Kasumi-1 (cell line): ENCODE data around the gene CLDN7.

Experiments
- DNase-seq, 2 experiments: peaks; one replicate each; lab custom pipeline; 2025; lab: John Stamatoyannopoulos, UW

CLDN7 gene

GRCh38 chr17:7219812-7220592 lies 42.3 kb downstream of the CLDN7 start, which contains the start of the genes ACADVL and DLG4:
Gene ACADVL, plus strand, starts transcription at chr17:7219938. Its CDS starts 47 bp downstream, at chr17:7219985.
Gene DLG4, minus strand, starts transcription at chr17:7219836.
- DNase-seq: peak in 1 of 2 experiments; percentile 41

DNA sequence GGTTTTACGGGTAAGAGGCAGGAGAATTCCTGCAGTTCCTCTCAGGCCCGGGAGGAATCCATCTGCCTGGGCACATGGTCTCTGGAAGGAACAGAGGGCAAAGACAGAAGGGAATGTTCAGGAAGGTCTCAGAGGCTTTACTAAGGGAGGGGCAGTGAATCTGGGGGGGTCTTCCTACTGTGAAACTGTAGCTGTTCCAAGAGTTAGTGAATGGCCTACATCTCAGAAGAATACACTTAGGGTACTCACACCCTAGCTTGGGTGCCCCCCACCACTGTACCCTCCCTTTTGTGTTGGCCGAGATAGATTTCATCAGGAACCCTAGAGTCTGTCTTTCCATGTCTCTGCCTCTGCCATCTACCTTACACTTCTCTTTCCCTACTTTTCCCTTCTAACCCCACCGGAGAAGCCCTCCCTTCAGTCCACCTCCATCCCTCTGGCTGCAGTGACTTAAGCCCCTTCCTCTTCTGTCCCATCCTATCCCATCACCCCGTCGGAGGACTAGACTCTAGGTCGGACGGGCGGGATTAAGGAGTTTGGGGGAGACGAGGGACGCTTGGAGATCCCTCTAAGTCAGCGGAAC lies 43.0 kb downstream of the CLDN7 start:
- DNase-seq: no peak

DNA sequence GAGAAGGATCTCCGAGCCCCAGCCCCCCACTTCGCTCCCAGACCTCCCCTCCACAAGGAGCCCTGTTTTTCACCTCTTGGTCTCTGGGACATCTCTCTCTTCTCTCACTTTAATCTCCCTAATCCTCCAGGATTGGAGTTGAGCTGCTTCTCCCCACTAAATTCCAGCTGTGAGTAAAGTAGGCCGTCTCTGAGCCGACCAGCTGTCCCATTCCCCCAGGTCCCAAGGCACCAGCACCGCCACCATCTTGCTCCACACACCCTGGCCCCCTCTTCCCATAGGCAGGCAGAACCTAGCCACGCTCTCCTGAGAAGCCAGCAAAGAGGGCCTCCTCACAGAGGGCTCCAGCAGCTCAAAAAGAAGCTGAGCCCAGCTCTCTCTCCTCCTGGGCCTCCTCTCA lies 43.5 kb downstream of the CLDN7 start:
- no peak for DNase-seq

- no peak for DNase-seq
Measured at GRCh38 chr17:7218166-7218565, 44.1 kb downstream of the CLDN7 start.

DNA sequence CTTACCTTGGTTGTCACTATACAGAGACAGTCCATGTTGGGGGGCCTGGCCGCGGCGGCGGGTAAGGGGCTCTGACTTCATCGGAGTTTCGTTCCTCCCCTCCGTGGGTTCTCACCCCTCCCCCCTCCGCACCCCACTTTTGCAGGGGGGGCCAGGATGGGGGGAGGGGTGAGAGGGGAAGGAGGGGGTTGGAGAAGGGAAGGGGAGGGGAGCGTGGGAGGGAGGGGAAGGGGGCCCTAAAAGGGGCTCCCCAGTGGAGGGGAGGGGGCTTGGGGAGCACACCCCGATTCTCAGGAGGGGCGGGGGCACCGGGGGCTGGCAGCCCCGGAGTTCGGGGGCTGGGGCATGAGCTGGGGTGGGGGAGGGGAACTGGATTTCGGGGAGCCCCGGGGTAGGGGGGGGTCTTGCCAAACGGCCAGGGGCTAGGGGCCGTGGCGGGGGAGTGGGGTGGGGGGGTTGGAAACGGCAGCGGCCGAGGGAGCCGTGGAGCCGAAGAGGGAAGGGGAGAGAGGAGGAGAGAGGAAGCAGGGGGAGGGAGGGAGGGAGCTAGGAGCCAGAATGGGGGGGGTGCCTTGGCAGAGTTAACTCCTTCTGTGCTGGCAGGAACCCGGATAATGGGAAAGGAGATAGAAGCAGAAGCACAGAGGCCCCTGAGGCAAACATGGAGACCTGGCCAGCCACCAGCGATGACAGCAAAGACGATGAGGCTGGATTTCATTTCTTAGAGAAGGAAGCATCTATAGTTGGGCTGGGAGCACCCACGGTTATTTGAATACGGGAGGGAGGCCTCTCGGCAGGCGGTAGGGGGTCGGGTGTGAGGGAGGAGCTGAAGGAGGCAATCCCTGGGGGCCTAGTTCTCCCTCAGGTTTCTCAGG lies 44.9 kb downstream of the CLDN7 start:
- DNase-seq: peak; percentile 37 to 56

DNA sequence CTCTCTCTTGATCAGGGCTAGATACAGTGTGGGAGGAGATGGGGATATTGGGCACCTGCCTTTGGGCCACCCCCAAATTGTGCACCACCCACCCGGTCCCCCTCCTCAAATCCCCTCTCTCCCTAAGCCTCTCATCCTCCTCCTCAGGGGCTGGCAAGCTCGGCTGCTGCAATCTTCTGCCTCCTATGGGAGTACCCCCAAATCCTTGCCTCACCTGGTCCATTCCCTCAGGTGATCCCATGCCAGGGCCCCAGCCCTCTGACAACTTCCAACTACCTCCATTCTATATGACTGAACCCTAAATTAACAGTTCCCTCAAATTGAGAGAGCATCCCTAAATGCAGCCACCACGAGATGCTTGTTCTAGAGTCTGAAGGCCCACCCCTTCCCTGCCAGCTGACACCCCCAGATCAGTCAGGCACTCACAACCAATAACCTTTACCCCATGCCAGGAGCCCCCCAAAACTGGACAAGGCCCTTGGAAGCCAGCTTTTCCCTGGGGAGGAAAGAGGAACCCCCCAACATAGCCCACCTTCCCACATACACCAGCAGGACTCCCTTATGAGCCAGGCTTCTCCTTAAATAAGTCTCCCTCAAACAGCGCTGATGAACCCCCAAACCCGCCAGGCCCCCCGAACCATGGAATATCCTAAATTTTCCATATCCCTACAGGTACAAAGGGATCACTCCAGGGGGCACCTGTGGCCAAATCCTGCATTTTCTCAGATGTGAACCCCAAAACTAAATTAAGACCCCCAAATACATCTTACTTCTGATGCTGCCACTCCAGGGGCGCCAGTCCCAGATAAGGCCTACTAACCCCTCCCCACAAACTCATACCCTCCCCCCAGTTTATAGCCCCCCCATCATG lies 45.8 kb downstream of the CLDN7 start:
- no peak for DNase-seq

DNA sequence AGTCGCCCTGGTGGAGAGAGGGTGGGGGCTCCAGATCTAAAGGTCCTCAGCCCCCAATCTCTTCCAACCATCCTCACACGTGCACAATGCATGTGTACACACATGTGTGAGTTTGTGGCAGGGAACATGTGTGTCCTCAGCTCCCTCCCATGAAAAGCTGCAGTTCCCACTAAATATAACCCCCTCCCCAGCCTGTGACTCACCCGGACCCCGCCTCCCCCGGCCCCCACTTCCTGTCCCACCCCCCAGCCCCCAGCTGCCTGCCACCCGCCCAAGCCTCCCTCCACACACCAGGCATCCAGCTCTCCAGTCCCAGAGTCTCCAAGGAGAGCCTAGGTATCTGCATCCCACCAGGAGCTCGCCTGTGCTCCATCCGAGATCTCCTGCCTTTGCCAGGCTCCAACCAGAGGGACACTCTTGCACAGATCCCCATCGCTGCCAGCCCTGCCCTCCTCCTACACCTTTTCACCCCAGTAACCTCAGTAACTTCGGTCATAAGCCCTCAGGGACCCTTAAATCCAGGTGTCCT lies 46.6 kb downstream of the CLDN7 start:
- no peak for DNase-seq

DNA sequence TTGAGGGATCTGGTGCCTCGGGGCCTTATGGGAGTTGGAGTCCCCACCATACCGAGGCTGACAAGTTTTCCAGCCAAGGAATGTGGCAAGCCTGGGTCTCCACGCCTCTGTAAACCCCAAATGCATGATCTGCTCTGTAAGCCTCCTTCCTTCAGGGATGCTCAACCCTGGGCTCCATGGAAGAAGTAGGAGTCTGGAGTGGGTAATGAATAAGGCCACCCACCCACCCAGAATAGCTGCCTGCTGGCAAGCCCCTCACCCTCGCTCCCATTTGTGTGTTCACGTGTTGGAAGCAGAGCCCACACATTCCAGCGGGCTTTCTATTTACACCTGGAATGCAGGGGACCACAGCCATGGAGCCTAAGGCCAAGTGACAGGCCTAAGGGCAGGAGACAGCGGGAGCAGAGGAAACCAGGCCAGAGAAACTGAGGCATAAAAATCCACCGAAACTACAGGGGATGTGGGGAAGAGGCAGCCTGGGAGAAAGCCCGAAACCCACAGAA lies 47.1 kb downstream of the CLDN7 start:
- DNase-seq: no peak

GRCh38 chr17:7214300-7215135 lies 47.8 kb downstream of the CLDN7 start:
- peak; percentile 82 to 83 for DNase-seq

- peak; percentile 32 to 46 for DNase-seq
Measured at GRCh38 chr17:7213895-7214299, 48.4 kb downstream of the CLDN7 start.

- DNase-seq: no peak
Measured at GRCh38 chr17:7211491-7212273, 50.6 kb downstream of the CLDN7 start.
